Kidney (tissue), 14 donors: ENCODE measurements around the gene PCMT1. TPM values are rescaled to one million over a fixed set of nuclear protein-coding genes. Genes with fewer than 3 reads are reported as not detected.
"Not testable (repeated sequence)": the region's sequence is repeated elsewhere in the genome, so short reads cannot be mapped to it uniquely, and the experiment has no call there.

ENCODE experiments used
- DNase-seq, 5 donors: peaks; one replicate each; pipeline ENCODE4 v3.0.0-alpha.2; 2013 to 2020
- FAIRE-seq: peaks from 2 replicates; lab custom pipeline; 2012; peaks lifted over from hg19 to GRCh38; lab: Jason Lieb, UNC
- H3K27ac ChIP-seq, 2 donors: one replicate each; pipeline ENCODE4 v1.7.0; 2013; ENCODE audit warnings: low read depth in 2 of 2, low read length in 2 of 2, inconsistent platforms in 1 of 2
- H3K27me3 ChIP-seq: one replicate; pipeline ENCODE4 v1.7.1; 2013; ENCODE audit warnings: low read length, inconsistent platforms; ENCODE audit not compliant: control insufficient read depth, insufficient read depth
- H3K36me3 ChIP-seq, 3 donors: one replicate each; pipeline versions ENCODE4 v1.7.0 to v1.7.1; 2013; ENCODE audit warnings: low read length in 3 of 3, control low read depth in 1 of 3, inconsistent platforms in 1 of 3; ENCODE audit not compliant: insufficient read depth in 3 of 3, control insufficient read depth in 2 of 3
- H3K4me1 ChIP-seq, 3 donors: one replicate each; pipeline versions ENCODE4 v1.7.0 to v1.7.1; 2013; ENCODE audit warnings: low read length in 3 of 3, inconsistent platforms in 1 of 3, low read depth in 1 of 3; ENCODE audit not compliant: control insufficient read depth in 2 of 3, insufficient read depth in 2 of 3
- H3K4me3 ChIP-seq, 3 donors: one replicate each; pipeline versions ENCODE4 v1.7.0 to v1.8.1; 2013; ENCODE audit warnings: low read length in 3 of 3, control low read depth in 1 of 3, inconsistent platforms in 1 of 3
- H3K9ac ChIP-seq, 3 donors: one replicate each; pipeline versions ENCODE4 v1.7.0 to v1.7.1; 2013; ENCODE audit warnings: low read length in 3 of 3, control low read depth in 1 of 3, inconsistent platforms in 1 of 3
- H3K9me3 ChIP-seq, 3 donors: one replicate each; pipeline versions ENCODE4 v1.7.0 to v1.7.1; 2013; ENCODE audit warnings: low read length in 3 of 3, control low read depth in 1 of 3, inconsistent platforms in 1 of 3; ENCODE audit not compliant: control insufficient read depth in 2 of 3, insufficient read depth in 1 of 3
- CTCF ChIP-seq: IDR thresholded peaks from 3 replicates; pipeline ENCODE4 v1.5.1; 2012; ENCODE audit warnings: mild to moderate bottlenecking, moderate library complexity, borderline replicate concordance; ENCODE audit not compliant: insufficient read depth; ENCODE audit errors: extremely low read depth
- intact Hi-C: fragments of 100-400 bp; cut with DNase I; formaldehyde crosslinking; loops from one replicate; pipeline ENCODE4 v1.11.1; 2022
- polyA plus RNA-seq: library from polyadenylated mRNA; stranded (reverse); fragments of 350-450 nt; fragmentation: Illumina TruSeq; extraction: RNeasy Lipid Tissue Mini Kit (QIAGEN cat#74804); gene quantifications from one replicate; pipeline ENCODE4 v1.2.3, GENCODE V29; 2014; ENCODE audit warnings: low read depth, low replicate concordance; ENCODE audit not compliant: insufficient read depth
- total RNA-seq: library from RNA; stranded (reverse); fragmentation: NEBNext Ultra II Directional; extraction: Animal tissue kit (Norgen Biotek cat#: 25700); gene quantifications from one replicate; pipeline ENCODE4 v1.2.1, GENCODE V29; 2021
- donor health status: control.
- donor health status: control.
- donor health status: control.
- donor health status: control.
- donor health status: control.
- donor health status: DM: yes; HTN: yes; CAD: no.
- donor health status: Normal renal cell carcinoma (clear cell type).

PCMT1 gene
- total and polyA plus RNA-seq, 2 donors from 2014 or later: 62.8 to 71.2 TPM

- Histone ChIP-seq H3K36me3 (peaks cover 2 to 18% (median 15%) of the 10 kb centered on the region in 3 donors), H3K27me3 (no peaks in the 10 kb centered on the region), H3K4me1 (peaks cover 0 to 2% (median 0%) of the 10 kb centered on the region in 3 donors), H3K27ac (no peak overlapping the region), H3K9me3 (no peaks in the 10 kb centered on the region), H3K9ac (no peak overlapping the region), H3K4me3 (no peak overlapping the region)
- intact Hi-C loops: no loop called here
- no peak for TF ChIP-seq CTCF
- DNase-seq: no peak
- FAIRE-seq: no peak
Observed at GRCh38 chr6:149733089-149733720, 16.3 kb upstream of the PCMT1 start.

- Histone ChIP-seq H3K27ac (no peak overlapping the region), H3K4me1 (no peaks in the 10 kb centered on the region), H3K4me3 (no peak overlapping the region), H3K36me3 (peaks cover 3 to 22% (median 15%) of the 10 kb centered on the region in 3 donors), H3K9me3 (no peaks in the 10 kb centered on the region), H3K9ac (no peak overlapping the region), H3K27me3 (no peaks in the 10 kb centered on the region)
- intact Hi-C loops: no loop called here
- no peak for FAIRE-seq
- TF ChIP-seq CTCF: no peak
- no peak for DNase-seq
Observed at GRCh38 chr6:149734915-149735314, 14.6 kb upstream of the PCMT1 start.

- H3K27ac ChIP-seq, H3K4me1 ChIP-seq, DNase-seq, H3K27me3 ChIP-seq, H3K36me3 ChIP-seq, intact Hi-C loops, FAIRE-seq, H3K9me3 ChIP-seq: not testable (repeated sequence)
- Histone ChIP-seq H3K9ac (peak overlapping the region in 2 of 3 donors; percentile 71 to 84), H3K4me3 (peak overlapping the region in 2 of 3 donors; percentile 80 to 91)
Observed at GRCh38 chr6:149745252-149745651, 4.3 kb upstream of the PCMT1 start.

GRCh38 chr6:149746147-149746946 is 3.2 kb upstream of the PCMT1 start, which contains the start of gene NUP43:
TSS of gene NUP43 (minus strand) at chr6:149746529. CDS start at chr6:149746495, 34 bp downstream.
- DNase-seq (peak; percentile 95 to 97 (median 95)), FAIRE-seq (no peak)
- peak within 1 kb of the TSS; percentile 66 to 91 (median 80) for H3K4me3 ChIP-seq
- H3K27ac ChIP-seq: peak within 1 kb of the TSS in 1 of 2 donors; percentile 26
- peak; percentile 55 for TF ChIP-seq CTCF
- H3K36me3 ChIP-seq: peaks cover 0 to 3% (median 3%) of the 10 kb centered on the region in 3 donors
- H3K9ac ChIP-seq: peak within 1 kb of the TSS; percentile 20 to 84 (median 71)
- intact Hi-C loops: no loop called here
- peaks cover 0 to 8% (median 7%) of the 10 kb centered on the region in 3 donors for H3K4me1 ChIP-seq
- no peaks in the 10 kb centered on the region for H3K9me3 ChIP-seq
- H3K27me3 ChIP-seq: no peaks in the 10 kb centered on the region

GRCh38 chr6:149749082-149749593 is 403 bp upstream of the PCMT1 start:
- FAIRE-seq, H3K4me1 ChIP-seq, intact Hi-C loops, DNase-seq, H3K36me3 ChIP-seq, H3K27me3 ChIP-seq, H3K9me3 ChIP-seq: not testable (repeated sequence)
- H3K27ac ChIP-seq: peak overlapping the region; percentile 81 to 84
- H3K4me3 ChIP-seq: peak overlapping the region; percentile 20 to 86 (median 65)
- H3K9ac ChIP-seq: peak overlapping the region in 2 of 3 donors; percentile 26 to 58
